CD4-positive, alpha-beta T cell treated with Interleukin-12 subunit alpha and Interleukin-12 subunit beta, for 1 hour (primary cell): Measurements from ENCODE around the gene ASB13.
A peak's percentile ranks its signal among the peaks of the same experiment; 100 is the strongest.

Experiments
- DNase-seq: peaks from one replicate; pipeline ENCODE4 v3.0.0-alpha.2; 2020

The ASB13 gene

GRCh38 chr10:5666008-5666840 is at the start of gene ASB13:
Gene ASB13, minus strand, starts transcription at chr10:5666595. Its CDS starts 44 bp downstream, at chr10:5666551.
- peak; percentile 40 for DNase-seq

- peak; percentile 11 for DNase-seq
These were observed 45.2 kb upstream of the ASB13 start for GRCh38 chr10:5711642-5712041.

- DNase-seq = no peak
These were observed 44.5 kb upstream of the ASB13 start for GRCh38 chr10:5710859-5711258.

GRCh38 chr10:5709865-5710264 is 43.5 kb upstream of the ASB13 start:
- no peak for DNase-seq

- no peak for DNase-seq
These were observed 42.0 kb upstream of the ASB13 start for GRCh38 chr10:5708356-5708755.

GRCh38 chr10:5698062-5698461 is 31.7 kb upstream of the ASB13 start:
- DNase-seq = no peak

- no peak for DNase-seq
These were observed 30.9 kb upstream of the ASB13 start for GRCh38 chr10:5697342-5697741.

GRCh38 chr10:5694573-5694972 is 28.2 kb upstream of the ASB13 start:
- no peak for DNase-seq

- DNase-seq = peak; percentile 71
These were observed 26.3 kb upstream of the ASB13 start for GRCh38 chr10:5692461-5693358.

- no peak for DNase-seq
These were observed 25.4 kb upstream of the ASB13 start for GRCh38 chr10:5691786-5692185.

- DNase-seq = no peak
These were observed 22.2 kb upstream of the ASB13 start for GRCh38 chr10:5688587-5688986.

- no peak for DNase-seq
These were observed 19.4 kb upstream of the ASB13 start for GRCh38 chr10:5685764-5686240.

GRCh38 chr10:5684971-5685763 is 18.8 kb upstream of the ASB13 start:
- DNase-seq = peak; percentile 58

- peak; percentile 98 for DNase-seq
These were observed 18.0 kb upstream of the ASB13 start, which contains the start of gene TASOR2 for GRCh38 chr10:5684318-5684970. Gene TASOR2, plus strand, starts transcription at chr10:5684838. Its CDS starts 35,805 bp downstream, at chr10:5720643.

GRCh38 chr10:5683065-5683464 is 16.7 kb upstream of the ASB13 start:
- DNase-seq = no peak

- DNase-seq = no peak
These were observed 15.5 kb upstream of the ASB13 start for GRCh38 chr10:5681930-5682329.

GRCh38 chr10:5679606-5680005 is 13.2 kb upstream of the ASB13 start:
- no peak for DNase-seq

GRCh38 chr10:5679037-5679435 is 12.6 kb upstream of the ASB13 start:
- DNase-seq = no peak

GRCh38 chr10:5678397-5679036 is 12.1 kb upstream of the ASB13 start:
- no peak for DNase-seq

- DNase-seq = no peak
These were observed 4.4 kb upstream of the ASB13 start for GRCh38 chr10:5670662-5671375.

- DNase-seq = no peak
These were observed 3.2 kb upstream of the ASB13 start for GRCh38 chr10:5669604-5670003.
